RKO (cell line): ENCODE results near the gene SMG5.

Experiments used
- DNase-seq: peaks from one replicate; pipeline ENCODE4 v3.0.0-alpha.2; 2016; ENCODE audit warnings: low spot score

Gene SMG5

GRCh38 chr1:156282479-156283222 is at the start of gene SMG5:
SMG5 (minus strand) TSS chr1:156282825; CDS start chr1:156282680, 145 bp downstream.
- peak; percentile 98 for DNase-seq

GRCh38 chr1:156323179-156323578 is 40.6 kb upstream of the SMG5 start:
- DNase-seq, result peak; percentile 77

GRCh38 chr1:156320560-156320959 is 37.9 kb upstream of the SMG5 start:
- no peak for DNase-seq

- peak; percentile 45 for DNase-seq
Observed at GRCh38 chr1:156319664-156320063, 37.0 kb upstream of the SMG5 start.

GRCh38 chr1:156316909-156317308 is 34.3 kb upstream of the SMG5 start:
- DNase-seq, result no peak

- no peak for DNase-seq
Observed at GRCh38 chr1:156310962-156311361, 28.3 kb upstream of the SMG5 start.

GRCh38 chr1:156308078-156308477 is 25.5 kb upstream of the SMG5 start:
- peak; percentile 30 for DNase-seq

GRCh38 chr1:156305215-156305614 is 22.6 kb upstream of the SMG5 start:
- no peak for DNase-seq

GRCh38 chr1:156303241-156303640 is 20.6 kb upstream of the SMG5 start:
- DNase-seq, result no peak

GRCh38 chr1:156298852-156299357 is 16.3 kb upstream of the SMG5 start, which contains the start of gene VHLL:
VHLL (minus strand) TSS chr1:156299307; CDS start chr1:156299189, 118 bp downstream.
- DNase-seq, result no peak

- DNase-seq, result peak; percentile 82
Observed at GRCh38 chr1:156295391-156295947, 12.8 kb upstream of the SMG5 start, which contains the start of gene GLMP. GLMP (minus strand) TSS chr1:156295679; CDS start chr1:156295645, 34 bp downstream.

GRCh38 chr1:156293895-156294294 is 11.3 kb upstream of the SMG5 start:
- DNase-seq, result no peak

GRCh38 chr1:156293098-156293434 is 10.4 kb upstream of the SMG5 start:
- no peak for DNase-seq

GRCh38 chr1:156291226-156292061 is 8.8 kb upstream of the SMG5 start:
- DNase-seq, result no peak

- DNase-seq, result no peak
Observed at GRCh38 chr1:156289857-156290256, 7.2 kb upstream of the SMG5 start.

- DNase-seq, result no peak
Observed at GRCh38 chr1:156286061-156286460, 3.4 kb upstream of the SMG5 start.

GRCh38 chr1:156285437-156285836 is 2.8 kb upstream of the SMG5 start:
- DNase-seq, result no peak

- no peak for DNase-seq
Observed at GRCh38 chr1:156284757-156285156, 2.1 kb upstream of the SMG5 start.

- DNase-seq, result no peak
Observed at GRCh38 chr1:156284112-156284511, 1.5 kb upstream of the SMG5 start, which contains the start of gene TMEM79. TMEM79 (plus strand) TSS chr1:156284325; CDS start chr1:156285227, 902 bp downstream.

- DNase-seq, result no peak
Observed at GRCh38 chr1:156283521-156283920, 896 bp upstream of the SMG5 start.

GRCh38 chr1:156281693-156282478 is 739 bp downstream of the SMG5 start:
- peak; percentile 75 for DNase-seq

GRCh38 chr1:156281281-156281680 is 1.3 kb downstream of the SMG5 start:
- DNase-seq, result peak; percentile 80
